WTC11 (cell line): Measurements from ENCODE around the gene UBXN4.

Source experiments
- CREB1 ChIP-seq: sonication (generic); formaldehyde crosslinking; IDR thresholded peaks from 2 replicates; pipeline ENCODE4 v1.8.0; 2023; ENCODE audit warnings: mild to moderate bottlenecking, missing genetic modification reagents
- CTCF ChIP-seq: fragments of 200-600 bp; IDR thresholded peaks from 2 replicates; pipeline ENCODE4 v1.8.0; 2022; ENCODE audit warnings: antibody characterized with exemption
- ESRRA ChIP-seq: sonication (generic); formaldehyde crosslinking; IDR thresholded peaks from 2 replicates; pipeline ENCODE4 v1.8.1; 2022; ENCODE audit warnings: mild to moderate bottlenecking, missing genetic modification reagents, borderline replicate concordance
- FOXJ3 ChIP-seq: sonication (generic); formaldehyde crosslinking; IDR thresholded peaks from 2 replicates; pipeline ENCODE4 v1.9.0; 2021; ENCODE audit warnings: missing genetic modification reagents, mild to moderate bottlenecking, borderline replicate concordance
- FOXK1 ChIP-seq: sonication (generic); formaldehyde crosslinking; IDR thresholded peaks from 2 replicates; pipeline ENCODE4 v1.8.0; 2022; ENCODE audit warnings: mild to moderate bottlenecking, moderate library complexity, missing genetic modification reagents
- JUN ChIP-seq: sonication (generic); formaldehyde crosslinking; IDR thresholded peaks from 2 replicates; pipeline ENCODE4 v1.8.0; 2023; ENCODE audit warnings: mild to moderate bottlenecking, missing genetic modification reagents
- SOX15 ChIP-seq: fragments of 250-450 bp; sonication (Bioruptor Pico); IDR thresholded peaks from 2 replicates; pipeline ENCODE4 v1.9.0; 2021; ENCODE audit warnings: mild to moderate bottlenecking
- SP1 ChIP-seq: sonication (generic); formaldehyde crosslinking; conservative IDR thresholded peaks from 2 replicates; pipeline ENCODE4 v1.8.1; 2022; ENCODE audit warnings: missing genetic modification reagents
- USF2 ChIP-seq: sonication (generic); formaldehyde crosslinking; IDR thresholded peaks from 2 replicates; pipeline ENCODE4 v1.8.1; 2023; ENCODE audit warnings: mild to moderate bottlenecking, missing genetic modification reagents, moderate library complexity
- ZBTB21 ChIP-seq: sonication (generic); formaldehyde crosslinking; IDR thresholded peaks from 2 replicates; pipeline ENCODE4 v1.8.1; 2023; ENCODE audit warnings: mild to moderate bottlenecking, missing genetic modification reagents, borderline replicate concordance
- TF ChIP-seq, protein P1 (sequence below): sonication (generic); formaldehyde crosslinking; IDR thresholded peaks from 2 replicates; pipeline ENCODE4 v1.8.0; 2022; ENCODE audit warnings: mild to moderate bottlenecking, missing genetic modification reagents
- TF ChIP-seq, protein P2 (sequence below): sonication (generic); formaldehyde crosslinking; IDR thresholded peaks from 2 replicates; pipeline ENCODE4 v1.8.1; 2022; ENCODE audit warnings: low read depth, mild to moderate bottlenecking, moderate library complexity, missing genetic modification reagents, borderline replicate concordance

DNA sequence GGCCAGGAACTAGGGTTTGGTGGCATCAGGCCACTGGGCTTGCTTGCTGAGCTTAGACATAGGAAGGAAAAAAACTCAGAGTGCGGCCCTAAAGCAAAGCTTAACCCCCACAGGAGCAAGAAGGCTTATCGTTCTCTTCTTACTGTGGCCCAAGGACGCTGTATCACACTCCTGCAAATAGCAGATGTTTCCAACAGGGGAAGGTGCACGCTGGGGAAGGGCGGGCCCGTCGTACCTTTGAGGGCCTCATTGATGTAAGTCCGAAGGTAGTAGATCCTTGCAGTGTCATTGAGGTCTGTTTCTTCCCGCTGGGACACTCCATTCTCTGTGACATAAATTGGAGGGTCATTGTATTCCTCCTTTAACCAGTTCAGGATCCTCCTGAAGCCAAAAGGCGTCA is 48.8 kb downstream of the UBXN4 start:
- TF ChIP-seq CTCF = no peak
- TF ChIP-seq JUN (CRISPR knock-in tag) = no peak
- TF ChIP-seq USF2 = no peak
- TF ChIP-seq SOX15 (CRISPR knock-in tag) = no peak
- TF ChIP-seq, protein P1, sequence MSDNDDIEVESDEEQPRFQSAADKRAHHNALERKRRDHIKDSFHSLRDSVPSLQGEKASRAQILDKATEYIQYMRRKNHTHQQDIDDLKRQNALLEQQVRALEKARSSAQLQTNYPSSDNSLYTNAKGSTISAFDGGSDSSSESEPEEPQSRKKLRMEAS (CRISPR knock-in tag) = no peak
- no peak for TF ChIP-seq CREB1 (CRISPR knock-in tag)
- no peak for TF ChIP-seq ESRRA (CRISPR knock-in tag)
- TF ChIP-seq ZBTB21 (CRISPR knock-in tag) = no peak
- TF ChIP-seq, protein P2, sequence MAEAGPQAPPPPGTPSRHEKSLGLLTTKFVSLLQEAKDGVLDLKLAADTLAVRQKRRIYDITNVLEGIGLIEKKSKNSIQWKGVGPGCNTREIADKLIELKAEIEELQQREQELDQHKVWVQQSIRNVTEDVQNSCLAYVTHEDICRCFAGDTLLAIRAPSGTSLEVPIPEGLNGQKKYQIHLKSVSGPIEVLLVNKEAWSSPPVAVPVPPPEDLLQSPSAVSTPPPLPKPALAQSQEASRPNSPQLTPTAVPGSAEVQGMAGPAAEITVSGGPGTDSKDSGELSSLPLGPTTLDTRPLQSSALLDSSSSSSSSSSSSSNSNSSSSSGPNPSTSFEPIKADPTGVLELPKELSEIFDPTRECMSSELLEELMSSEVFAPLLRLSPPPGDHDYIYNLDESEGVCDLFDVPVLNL (CRISPR knock-in tag) = no peak
- TF ChIP-seq FOXJ3 = no peak
- TF ChIP-seq FOXK1 = no peak
- no peak for TF ChIP-seq SP1 (CRISPR knock-in tag)
